DMS 273 treated with DMSO at 0.1 percent for 48 hours (cell line): ENCODE measurements around the gene LOXL3.

Source experiments
- DNase-seq: peaks from one replicate; lab custom pipeline; 2025; lab: John Stamatoyannopoulos, UW

LOXL3 gene

DNA sequence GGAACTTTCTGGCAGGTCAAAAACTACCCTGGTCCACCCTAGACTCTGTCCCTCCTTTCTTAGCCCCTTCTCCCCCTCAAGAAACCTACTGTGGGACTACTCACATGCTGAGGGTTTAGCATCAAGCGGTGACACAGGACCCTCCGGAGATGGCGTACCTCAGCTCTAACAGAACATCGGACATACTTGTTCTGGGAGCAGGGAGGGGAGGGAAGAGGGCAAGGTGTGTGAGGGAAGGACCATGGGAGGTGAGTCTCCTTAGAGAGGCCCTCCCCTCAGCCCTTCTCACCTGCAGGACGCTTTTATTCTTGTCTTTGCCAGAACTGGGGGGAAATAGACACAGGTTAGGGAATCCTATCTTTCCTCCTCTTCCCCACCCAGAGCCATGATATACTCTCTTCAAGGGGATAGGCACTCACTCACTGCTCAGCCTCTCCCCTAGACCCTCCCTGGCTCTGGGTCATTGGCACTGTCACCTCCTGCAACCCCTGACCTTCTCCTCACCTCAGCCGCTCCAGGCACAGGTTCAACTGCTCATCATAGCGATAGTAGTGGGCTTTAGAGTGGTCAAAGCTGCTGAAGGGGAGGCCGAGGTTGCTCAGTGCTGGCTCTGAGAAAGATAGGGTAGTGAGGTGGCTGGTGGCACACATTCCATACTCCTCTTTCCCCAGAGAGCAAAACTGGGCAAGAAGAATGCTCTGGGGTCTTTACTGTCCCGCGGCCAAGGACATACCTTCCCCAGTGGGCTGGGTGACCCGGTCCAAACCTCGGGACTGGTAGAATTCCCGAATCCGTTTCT, 48.1 kb downstream of the LOXL3 start:
- DNase-seq: no peak

DNA sequence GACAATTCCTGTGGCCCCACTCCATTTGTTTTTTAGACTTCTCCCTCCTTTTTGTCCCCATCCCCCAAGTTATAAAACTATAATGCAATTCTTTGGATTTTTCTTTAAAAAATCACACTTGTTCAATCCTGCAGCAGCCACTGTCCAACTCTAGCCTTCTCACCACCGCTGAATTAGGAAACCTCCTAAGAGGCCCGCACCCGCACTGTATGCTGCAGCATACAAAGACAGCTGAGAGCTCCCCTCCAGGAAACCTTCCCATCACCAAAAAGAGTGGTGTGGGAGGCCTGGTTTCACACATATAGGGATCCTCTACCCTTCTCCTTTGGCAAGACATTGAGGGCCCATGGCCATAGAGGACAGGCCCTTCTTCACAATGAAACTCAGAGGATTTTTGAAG, 49.2 kb downstream of the LOXL3 start:
- DNase-seq: no peak

DNA sequence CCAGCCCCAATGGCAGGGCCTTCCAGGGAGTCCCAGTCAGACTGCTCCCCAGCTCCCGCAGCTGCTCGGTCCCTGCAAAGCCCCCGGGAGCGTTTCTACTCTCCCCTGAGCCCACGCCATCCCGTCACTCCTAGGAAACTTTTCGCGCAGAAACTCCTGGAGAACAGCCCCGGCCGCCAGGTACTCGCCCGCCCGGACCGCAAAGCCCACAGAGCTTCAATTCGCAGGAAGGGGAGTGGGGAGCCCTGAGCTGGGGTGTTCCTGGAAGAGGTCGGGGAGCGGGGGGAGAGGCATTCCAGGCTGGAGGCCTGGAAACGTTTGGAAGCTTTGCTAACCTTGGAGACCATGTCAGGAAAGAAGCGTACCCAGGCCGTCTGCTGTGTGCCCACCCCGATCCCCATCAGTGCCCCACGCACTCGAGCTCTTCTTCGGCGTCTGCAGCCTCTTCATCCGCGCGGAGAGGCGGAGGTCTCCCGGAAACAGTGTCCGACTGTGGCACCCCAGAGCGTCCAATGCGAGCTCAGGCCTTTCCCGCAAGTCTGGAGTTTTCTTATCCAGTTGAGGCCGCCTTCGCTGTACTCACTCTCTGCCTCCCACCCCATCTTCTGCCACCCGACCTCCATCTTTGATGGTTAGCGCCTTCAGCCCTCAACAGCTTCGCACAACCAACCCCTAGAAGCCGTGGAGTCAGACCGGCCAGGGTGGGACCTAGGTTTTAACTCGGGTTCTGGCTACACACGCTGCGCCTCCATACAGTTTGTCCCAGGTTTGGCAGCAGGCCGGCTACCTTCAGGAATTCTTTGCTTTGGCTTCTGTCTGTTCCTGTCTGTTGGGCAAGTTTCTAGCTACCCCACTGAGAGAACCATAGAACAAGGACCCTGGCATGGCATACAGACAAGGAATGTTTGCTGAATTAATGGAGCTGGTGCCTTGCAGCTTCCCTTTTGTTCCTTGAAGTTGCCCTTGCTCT, 50.0 kb downstream of the LOXL3 start:
- no peak for DNase-seq

DNA sequence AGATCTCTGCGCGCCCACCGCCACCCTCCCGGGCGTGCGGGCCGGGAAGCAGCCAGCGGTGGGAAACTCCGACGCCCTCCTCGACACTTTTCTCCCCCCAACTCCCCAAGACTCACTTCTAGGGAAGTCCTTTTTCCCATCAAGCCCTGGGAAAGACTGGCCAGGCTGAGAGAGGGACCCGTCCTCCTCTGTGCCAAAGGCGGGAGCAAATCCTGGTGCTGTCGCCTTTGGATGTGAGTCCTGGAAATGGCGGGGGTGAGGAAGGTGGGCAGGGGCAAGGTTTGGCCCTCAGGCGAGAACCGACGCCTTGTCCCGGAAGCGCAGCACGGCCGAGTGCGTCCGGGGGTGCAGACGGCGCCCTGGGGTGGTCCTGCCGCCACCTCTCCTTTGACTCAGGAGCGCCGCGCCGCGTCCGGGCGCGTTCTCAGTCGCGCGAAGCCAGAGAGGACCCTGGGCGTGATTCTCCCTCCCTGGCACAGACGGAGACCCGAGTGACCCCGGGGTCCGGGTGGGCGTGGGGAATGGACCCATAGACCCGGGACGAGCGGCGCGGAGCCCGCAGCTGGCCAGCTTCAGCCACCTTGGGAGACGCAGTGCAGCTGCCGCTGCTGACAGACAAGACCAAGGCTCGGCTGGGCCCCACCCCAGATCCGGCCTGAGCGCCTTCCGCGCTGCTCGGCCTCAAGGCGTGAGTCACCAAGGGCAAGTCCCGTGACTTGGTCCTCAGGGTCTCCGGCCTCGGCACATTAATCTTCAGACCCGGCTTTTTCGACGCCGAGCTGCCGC, 50.8 kb downstream of the LOXL3 start:
- DNase-seq: no peak

DNA sequence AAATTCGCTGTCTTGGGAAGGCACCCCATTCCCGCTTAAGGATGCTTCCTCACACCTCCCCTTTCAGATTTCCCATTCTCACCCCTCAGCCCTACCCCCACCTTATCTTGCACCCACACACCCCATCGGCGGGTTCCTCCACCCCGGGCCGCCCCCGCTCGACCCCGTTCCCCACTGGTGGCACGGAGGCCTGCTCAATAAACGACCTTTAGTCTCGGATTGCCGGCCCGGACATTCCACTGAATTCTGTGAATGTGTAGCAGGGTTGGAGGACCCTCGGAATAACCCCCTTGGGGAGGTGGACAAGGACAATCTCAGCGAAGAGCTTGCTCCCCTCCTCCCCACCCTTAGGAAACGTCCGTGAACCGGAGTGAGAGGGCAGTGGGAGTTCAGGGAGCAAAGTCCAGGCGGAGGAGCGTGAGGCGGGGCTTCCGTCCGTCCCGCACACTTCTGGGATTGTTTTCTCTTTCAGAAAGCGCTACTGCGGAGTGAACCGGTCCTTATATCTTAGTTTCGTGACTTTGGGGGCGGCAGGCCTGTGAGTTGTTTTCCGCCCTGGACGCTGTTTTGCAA, 51.5 kb downstream of the LOXL3 start:
- DNase-seq: no peak

DNA sequence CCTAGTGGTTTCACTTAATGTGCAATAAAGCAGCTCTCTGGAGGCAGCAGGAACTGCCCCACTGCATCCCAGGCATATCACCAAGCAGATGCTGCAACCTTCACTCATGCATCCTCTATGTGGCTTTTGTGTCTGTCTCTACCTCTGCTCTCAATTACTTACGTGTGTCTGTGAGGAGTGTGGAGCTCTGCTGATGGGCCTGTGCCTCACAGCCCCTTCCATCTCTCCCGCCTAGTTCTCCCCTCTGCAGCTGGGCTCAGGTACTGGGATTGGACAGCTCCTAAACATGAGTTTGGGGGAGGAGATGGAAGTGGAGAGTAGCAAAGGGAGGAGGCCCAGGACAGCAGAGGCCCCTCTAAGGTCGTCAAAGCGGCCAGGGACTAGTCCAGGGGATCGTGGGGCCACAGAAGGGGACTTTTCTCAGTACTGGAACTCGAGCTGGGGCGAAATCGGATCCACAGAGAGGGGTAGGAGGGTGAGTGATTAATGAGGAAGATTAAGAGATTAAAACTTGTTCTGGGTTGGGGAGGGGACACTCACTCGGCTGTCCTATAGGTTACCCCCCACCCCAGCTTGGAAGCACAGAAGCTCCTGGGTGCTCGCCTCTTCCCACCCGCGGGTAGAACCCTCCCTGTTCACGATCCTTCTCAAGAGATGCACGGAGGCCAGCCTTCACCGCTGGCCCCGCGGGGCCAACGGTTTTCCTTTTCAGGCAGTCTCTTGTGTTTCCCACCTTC, 52.2 kb downstream of the LOXL3 start:
- no peak for DNase-seq

DNA sequence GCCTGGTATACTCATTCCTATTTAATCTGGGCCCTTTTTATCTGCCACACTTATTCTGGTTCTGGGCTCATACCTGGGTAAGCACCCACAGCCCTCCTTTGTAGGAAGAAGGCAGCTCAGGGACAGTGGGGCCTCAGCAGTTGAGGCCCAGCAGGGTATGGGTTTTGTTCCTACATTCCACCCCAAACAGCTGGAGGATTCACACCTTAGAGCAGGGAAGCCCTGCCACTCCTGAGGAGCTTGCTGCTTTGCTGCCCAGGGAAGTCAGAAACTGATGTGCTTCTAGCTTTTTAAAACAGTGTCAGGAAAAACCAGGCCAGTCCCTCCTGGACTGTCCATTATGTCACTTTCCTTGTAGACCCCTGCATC, 53.2 kb downstream of the LOXL3 start:
- no peak for DNase-seq

DNA sequence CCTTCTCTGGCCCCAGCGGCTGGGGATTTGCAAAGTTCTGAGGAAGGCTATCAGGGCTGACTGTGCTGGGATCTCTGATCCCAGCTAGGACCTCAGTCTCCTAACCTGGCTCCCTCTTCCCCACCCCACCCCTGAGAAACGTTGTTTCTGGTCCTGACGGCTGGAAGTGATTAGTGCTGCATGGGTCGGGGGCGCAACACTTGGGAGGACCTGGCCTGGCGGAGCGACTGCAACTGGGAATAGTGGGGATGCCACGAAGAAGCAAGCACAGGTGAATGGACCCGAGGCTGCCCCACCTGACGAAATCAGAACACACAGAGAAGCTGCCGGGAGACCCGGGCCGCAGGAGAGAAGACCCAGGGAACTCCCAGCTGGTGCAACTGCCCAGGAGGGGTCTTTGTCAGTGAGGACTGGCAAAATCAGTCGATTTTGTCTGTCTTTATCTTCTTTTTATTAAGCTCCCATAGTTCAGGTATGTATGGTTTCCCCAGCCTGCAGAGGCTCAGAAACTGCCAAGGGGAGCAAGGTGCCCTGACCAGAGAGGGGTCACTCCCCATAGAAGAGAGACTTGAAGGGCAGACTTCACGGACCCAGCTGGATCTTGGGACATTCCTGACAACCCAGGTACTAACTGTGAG, 53.7 kb downstream of the LOXL3 start:
- no peak for DNase-seq

DNA sequence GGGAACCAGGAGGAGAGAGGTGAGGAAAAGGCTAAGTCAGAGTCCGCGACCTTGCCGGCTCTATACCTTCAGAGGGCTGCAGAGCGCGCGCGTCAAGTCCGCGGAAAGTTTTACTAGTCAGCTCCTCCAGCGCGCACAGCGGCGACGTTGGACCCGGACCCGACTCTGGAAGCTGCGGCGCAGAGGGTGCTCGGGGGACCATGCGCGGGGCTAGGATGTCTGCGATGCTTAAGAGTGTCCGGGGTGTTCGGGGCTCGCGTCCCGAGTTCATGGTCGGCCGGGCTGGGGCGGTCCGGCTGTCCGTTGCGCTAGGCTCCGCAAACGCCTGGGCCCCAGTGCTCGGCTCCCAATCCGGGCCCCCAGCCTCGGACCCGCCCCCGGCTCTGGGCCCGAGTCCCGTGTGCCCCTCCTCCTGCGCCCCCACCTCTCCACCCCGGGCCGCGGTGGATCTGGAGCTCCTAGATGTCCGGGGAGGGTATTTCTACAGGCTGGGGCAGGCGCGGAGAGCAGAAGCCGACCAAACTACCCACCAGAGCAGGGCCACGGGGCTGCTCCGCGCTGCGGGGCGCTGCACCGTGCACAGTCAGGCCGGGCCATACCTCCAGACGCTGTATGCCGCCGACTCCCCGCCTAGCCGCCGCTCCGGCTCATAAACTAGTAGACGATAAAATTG, 54.3 kb downstream of the LOXL3 start, which contains the start of gene LBX2:
TSS of gene LBX2 (minus strand) at position 337 of the 673 bp plus-strand sequence. CDS start at position 271, 66 bp downstream.
- no peak for DNase-seq

DNA sequence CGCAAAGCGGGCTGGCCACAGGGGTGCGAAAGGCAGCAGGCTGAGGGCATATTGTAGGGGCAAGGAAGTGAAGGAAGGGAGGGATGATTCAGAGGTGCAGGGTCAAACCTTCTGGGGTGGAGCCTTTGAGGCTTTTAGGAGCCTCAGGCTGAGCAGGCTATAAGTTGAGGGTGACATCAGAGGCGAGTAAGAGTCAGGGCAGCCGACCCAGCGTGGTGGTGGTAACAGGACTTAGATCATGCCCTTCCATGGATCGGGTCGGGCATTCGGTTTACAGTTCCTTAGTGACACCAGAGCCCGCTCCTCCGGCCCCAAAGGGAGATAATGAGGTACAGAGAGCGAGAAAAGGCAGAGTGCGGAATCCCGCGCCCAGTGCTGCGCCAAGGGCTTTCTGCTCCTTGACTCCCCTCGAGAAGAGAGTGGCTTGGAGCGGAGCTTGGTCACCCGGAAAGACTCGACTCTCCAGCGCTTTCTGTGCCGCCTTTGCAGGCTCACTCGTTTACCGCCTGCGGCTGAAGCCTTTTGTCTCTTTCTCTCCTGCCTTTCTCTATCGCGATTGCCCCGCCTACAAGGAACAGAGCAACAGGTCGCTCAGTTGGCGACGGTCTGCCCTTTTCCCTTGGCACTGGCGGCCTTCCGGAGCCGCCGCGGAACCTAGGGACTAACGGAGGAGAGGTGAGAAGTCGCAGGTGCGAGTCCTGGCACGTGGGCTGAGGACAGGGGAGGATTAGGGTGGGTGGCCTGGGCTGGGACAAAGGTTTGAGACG, 55.1 kb downstream of the LOXL3 start:
- no peak for DNase-seq

DNA sequence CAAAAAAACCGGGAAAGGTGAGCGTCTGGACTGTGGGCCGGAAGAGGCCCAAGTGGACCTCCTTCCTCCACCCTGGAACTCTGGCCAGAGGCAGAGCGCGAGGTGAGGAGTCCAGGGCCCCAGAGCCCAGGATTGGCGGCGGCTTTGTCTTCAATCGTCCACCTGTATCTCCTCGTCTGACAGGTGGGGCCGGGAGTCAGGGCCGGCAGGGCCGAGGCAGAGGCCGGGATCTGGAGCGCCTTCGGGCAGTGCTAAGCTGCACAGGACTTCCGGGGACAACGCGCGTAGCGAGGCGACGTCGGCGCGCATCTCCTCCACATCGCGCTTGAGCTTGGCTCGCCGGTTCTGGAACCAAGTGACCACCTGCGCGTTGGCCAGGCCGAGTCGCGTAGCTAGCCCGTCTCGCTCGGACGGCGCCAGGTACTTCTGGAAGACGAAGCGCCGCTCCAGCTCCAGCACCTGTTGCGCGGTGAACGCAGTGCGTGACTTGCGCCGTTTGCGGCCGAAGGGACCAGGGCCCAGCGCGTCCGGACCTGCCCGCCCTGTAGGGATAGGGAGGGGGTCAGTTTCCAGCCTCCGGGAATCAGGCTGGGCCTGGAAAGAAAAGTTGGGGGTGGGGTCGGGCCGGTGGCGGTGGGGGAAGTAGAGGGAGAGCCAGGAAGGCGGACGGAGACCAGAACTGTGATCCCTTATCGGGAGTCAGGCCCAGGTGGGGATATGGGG, 55.8 kb downstream of the LOXL3 start:
- no peak for DNase-seq

DNA sequence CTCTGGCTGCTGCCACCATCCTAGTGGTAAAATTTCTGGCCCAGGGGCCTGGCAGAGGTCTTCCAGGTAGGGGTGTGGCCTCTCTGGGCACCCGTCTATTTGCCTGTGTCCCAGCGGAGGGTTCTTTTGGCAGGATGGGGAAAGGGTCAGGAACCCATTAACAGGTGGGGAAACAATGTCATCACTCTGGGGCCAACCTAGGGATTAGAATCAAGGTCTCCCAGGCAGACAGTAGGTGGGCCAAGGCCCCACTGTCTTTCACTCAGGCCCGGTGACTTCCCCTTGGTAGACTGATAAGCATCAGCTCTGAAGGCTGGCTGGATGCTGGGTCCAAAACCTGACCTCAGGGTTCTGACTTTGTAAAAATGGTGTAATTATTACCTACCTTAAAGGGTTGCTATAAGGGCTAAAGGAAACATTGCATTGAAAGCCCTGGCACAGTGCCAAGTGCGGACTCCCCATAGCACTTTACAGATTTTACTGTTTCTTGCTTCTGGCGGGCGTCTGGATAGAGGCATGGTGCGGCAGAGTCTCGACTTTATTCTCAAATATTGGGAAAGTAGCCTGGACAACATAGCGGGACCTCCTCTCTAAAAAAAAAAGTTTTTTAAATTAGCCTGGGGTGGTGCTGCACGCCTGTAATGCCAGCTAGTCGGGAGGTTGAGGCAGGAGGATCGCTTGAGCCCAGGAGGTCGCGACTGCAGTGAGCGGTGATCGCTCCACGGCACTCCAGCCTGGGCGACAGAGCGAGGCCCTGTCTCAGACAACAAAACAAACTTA, 56.6 kb downstream of the LOXL3 start:
- DNase-seq: no peak

DNA sequence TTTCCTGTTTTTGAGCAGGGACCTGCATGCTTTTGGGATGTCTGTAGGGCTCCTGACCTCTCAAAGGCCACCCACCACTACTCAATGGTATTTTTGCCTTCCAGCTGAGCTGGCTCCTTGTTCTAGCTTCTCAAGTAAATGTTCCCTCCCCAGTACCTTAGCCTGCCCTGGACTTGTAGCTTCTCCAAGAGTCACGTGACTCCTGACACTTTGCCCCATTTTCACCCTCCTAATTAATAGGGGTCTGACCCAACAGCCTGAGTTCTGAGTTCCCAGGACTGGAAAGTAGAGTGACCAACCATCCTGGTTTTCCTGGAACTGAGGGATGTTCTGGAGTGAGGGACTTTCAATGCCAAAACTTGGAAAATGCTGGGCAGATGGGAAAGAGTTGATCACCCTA, 58.3 kb downstream of the LOXL3 start:
- no peak for DNase-seq

DNA sequence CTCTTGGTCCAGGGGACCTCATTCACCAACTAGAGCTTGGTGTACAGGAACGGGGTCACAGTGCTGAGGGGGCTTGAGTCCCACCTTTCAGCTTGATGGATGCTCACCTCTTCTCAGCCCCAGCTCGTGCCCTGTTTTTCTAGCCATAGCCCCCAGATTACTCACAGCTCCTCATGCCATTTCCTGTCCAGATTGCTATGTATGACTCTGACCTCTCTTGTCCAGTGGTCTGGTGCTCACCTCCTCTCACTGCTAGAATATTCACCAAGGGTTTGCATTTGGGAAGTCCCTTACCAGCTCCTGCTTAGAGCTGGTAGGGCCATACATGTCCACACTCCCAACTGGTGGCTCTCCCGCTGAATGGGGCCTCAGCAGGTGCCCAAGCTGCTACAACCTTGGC, 60.2 kb downstream of the LOXL3 start:
- no peak for DNase-seq

DNA sequence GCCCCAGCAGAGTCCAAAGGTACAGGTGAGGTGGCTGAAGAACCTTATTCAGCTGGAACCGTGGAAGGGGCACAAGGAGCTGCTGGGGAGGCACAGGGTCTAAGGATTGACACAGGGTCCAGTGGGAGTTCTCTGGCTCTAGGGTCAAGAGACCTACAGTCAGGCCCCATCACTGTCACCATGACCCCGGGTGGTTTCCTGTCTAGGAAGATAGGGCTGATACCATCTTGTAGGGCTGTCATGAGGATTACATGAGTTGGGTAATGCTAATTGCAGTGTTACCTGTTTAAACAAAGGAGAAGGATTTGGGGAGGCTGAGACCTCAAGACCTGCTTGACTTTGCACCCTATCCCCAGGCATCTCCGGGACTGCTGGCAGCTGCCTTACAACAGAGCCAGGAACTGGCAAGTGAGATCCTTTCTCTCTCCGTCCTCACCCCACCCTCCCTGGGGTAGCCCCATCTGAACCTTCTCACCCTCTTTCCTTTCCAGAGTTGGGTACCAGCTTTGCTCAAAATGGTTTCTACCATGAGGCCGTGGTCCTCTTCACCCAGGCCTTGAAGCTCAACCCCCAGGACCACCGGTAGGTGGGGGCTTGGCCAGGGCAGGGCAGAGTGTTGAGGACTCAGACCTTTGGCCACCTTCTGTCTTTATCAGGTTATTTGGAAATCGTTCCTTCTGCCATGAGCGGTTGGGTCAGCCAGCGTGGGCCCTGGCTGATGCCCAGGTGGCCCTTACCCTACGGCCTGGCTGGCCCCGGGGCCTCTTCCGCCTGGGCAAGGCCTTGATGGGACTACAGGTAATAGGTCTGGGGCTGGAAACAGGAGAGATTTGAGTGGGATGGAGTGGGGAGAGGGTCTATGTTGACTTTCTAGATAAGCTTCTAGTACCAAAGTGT, 61.8 kb downstream of the LOXL3 start:
- DNase-seq: no peak

DNA sequence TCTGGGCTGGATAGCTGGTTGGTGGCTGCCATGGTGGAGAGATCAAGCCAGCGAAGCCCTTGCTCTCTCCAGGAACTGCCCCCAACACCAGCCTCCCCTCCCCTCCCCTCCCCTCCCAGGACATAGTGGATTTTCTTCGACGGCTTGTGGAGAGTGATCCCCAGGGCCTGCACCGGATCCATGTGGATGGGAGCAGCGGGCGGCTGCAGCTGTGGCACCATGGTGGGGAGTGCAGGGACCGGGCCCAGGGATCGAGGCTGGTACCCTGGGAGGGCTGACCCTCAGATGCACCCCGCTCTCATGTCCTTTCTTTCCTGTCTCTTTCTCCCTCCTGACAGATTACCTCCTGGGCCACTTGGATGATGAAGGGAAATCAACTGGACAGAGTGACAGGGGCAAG, 63.8 kb downstream of the LOXL3 start:
- no peak for DNase-seq
